ENCODE results near the gene SUMO4.

GRCh38 chr6:149365197-149365596 lies 34.9 kb upstream of the SUMO4 start:
- TF ChIP-seq CTCF (IDR thresholded peaks at IDR 0.05) (no peak), REST (IDR thresholded peaks at IDR 0.05; ENCODE audit: insufficient read depth in 1 of 2, low read depth in 2 of 2, low read length in 1 of 2) (no peak), POLR2AphosphoS5 (IDR thresholded peaks at IDR 0.05; ENCODE audit: low read depth, low read length) (no peak), TCF7L2 (IDR thresholded peaks at IDR 0.05; ENCODE audit: low read depth, low read length) (no peak)
